Esophagus muscularis mucosa (tissue), 3 donors: ENCODE results near the gene COL7A1.

ENCODE experiments used
- EP300 ChIP-seq: sonication (generic); formaldehyde crosslinking; IDR thresholded peaks from one replicate; pipeline ENCODE4 v1.6.1; 2017; ENCODE audit warnings: antibody characterized with exemption
- TF ChIP-seq, protein P1 (sequence below), 3 experiments: fragments of 200-600 bp in 2 of 3; fragments of 450-650 bp in 1 of 3; sonication (generic) in 2 of 3; IDR thresholded peaks; one replicate each; pipeline ENCODE4 v1.5.1; 2017 to 2019; ENCODE audit warnings: antibody characterized with exemption in 3 of 3, mild to moderate bottlenecking in 2 of 3, moderate library complexity in 1 of 3

DNA sequence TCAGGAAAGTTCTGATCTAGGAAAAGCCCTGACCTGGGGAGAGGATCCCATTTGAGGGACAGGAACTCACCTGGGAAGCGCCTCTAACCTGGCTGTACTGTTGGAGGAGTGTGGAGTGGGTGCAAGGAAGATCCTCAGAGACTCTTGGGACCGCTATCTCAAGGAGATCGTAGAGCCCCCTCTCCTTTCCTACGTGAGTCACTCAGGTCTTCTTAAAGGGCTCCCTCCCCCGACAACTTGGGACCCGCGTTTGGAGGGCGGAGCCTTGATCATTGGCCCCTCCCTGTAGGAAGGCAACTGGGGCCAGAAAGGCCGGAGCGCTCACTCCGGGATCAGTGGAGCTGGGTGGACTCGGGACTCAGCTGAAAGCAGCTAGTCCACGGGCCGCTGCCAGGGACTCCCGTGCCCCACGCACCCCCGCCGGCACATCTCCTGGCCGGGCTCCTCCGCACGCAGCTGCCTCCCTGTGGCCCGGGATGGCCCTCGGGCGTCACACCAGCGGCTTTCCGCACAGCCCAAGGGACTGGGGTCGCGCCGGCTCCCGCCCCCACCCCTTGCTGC lies 39.6 kb upstream of the COL7A1 start:
- TF ChIP-seq EP300 = no peak
- TF ChIP-seq, protein P1, sequence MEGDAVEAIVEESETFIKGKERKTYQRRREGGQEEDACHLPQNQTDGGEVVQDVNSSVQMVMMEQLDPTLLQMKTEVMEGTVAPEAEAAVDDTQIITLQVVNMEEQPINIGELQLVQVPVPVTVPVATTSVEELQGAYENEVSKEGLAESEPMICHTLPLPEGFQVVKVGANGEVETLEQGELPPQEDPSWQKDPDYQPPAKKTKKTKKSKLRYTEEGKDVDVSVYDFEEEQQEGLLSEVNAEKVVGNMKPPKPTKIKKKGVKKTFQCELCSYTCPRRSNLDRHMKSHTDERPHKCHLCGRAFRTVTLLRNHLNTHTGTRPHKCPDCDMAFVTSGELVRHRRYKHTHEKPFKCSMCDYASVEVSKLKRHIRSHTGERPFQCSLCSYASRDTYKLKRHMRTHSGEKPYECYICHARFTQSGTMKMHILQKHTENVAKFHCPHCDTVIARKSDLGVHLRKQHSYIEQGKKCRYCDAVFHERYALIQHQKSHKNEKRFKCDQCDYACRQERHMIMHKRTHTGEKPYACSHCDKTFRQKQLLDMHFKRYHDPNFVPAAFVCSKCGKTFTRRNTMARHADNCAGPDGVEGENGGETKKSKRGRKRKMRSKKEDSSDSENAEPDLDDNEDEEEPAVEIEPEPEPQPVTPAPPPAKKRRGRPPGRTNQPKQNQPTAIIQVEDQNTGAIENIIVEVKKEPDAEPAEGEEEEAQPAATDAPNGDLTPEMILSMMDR (IDR thresholded peaks at IDR 0.05) = no peak
